MM.1S (cell line): ENCODE measurements around the gene NOL9.

Experiments used
- DNase-seq: peaks from one replicate; pipeline ENCODE4 v3.0.0-alpha.2; 2015
- H2AFZ ChIP-seq: fragments of 300-600 bp; sonication (generic); 2 replicates; pipeline ENCODE4 v1.6.0; 2016; ENCODE audit warnings: antibody characterized with exemption, low read length
- H3F3A ChIP-seq: fragments of 300-600 bp; sonication (generic); 2 replicates; pipeline ENCODE4 v1.6.1; 2016; ENCODE audit warnings: mild to moderate bottlenecking, antibody characterized with exemption, low read length, moderate library complexity, mixed read lengths; ENCODE audit not compliant: insufficient read depth
- H3K27ac ChIP-seq: fragments of 300-600 bp; sonication (generic); 2 replicates; pipeline ENCODE4 v1.5.1; 2016; ENCODE audit warnings: mild to moderate bottlenecking, low read length
- H3K27me3 ChIP-seq: fragments of 300-600 bp; sonication (generic); replicated peaks from 2 replicates; pipeline ENCODE4 v1.6.0; 2016; ENCODE audit warnings: low read length; ENCODE audit not compliant: insufficient read depth
- H3K36me3 ChIP-seq: fragments of 300-600 bp; sonication (generic); replicated peaks from 2 replicates; pipeline ENCODE4 v1.6.1; 2016; ENCODE audit warnings: mild to moderate bottlenecking, low read length, mixed read lengths; ENCODE audit not compliant: insufficient read depth
- H3K4me1 ChIP-seq: fragments of 300-600 bp; sonication (generic); 2 replicates; pipeline ENCODE4 v1.6.1; 2016; ENCODE audit warnings: low read length, mixed read lengths
- H3K4me2 ChIP-seq: fragments of 300-600 bp; sonication (generic); 2 replicates; pipeline ENCODE4 v1.6.0; 2016; ENCODE audit warnings: low read depth, low read length
- H3K4me3 ChIP-seq: fragments of 300-600 bp; sonication (generic); 2 replicates; pipeline ENCODE4 v1.5.1; 2016; ENCODE audit warnings: low read length, mixed read lengths
- H3K79me2 ChIP-seq: fragments of 300-600 bp; sonication (generic); 2 replicates; pipeline ENCODE4 v1.6.1; 2016; ENCODE audit warnings: mixed run types, low read length, mixed read lengths
- H3K9ac ChIP-seq: fragments of 300-600 bp; sonication (generic); 2 replicates; pipeline ENCODE4 v1.6.1; 2016; ENCODE audit warnings: low read length, mixed read lengths
- H3K9me2 ChIP-seq: fragments of 300-600 bp; sonication (generic); replicated peaks from 2 replicates; pipeline ENCODE4 v1.6.1; 2016; ENCODE audit warnings: mild to moderate bottlenecking, low read length, mixed read lengths; ENCODE audit not compliant: insufficient read depth
- H3K9me3 ChIP-seq: fragments of 300-600 bp; sonication (generic); replicated peaks from 2 replicates; pipeline ENCODE4 v1.6.1; 2016; ENCODE audit warnings: mild to moderate bottlenecking, low read length, mixed read lengths; ENCODE audit not compliant: insufficient read depth
- H4K20me1 ChIP-seq: fragments of 300-600 bp; sonication (generic); 2 replicates; pipeline ENCODE4 v1.6.1; 2016; ENCODE audit warnings: mild to moderate bottlenecking, low read length, moderate library complexity, mixed read lengths; ENCODE audit not compliant: insufficient read depth
- CTCF ChIP-seq: fragments of 300-600 bp; sonication (generic); IDR thresholded peaks from 2 replicates; pipeline ENCODE4 v1.5.1; 2016; ENCODE audit warnings: antibody characterized with exemption, low read length, mixed read lengths
- EZH2 ChIP-seq: fragments of 300-600 bp; sonication (generic); optimal IDR thresholded peaks from 2 replicates; pipeline ENCODE3; 2017; ENCODE audit warnings: low read depth, mild to moderate bottlenecking, antibody characterized with exemption, low read length, mixed read lengths
- EZH2phosphoT487 ChIP-seq: fragments of 300-600 bp; sonication (generic); IDR thresholded peaks from 2 replicates; pipeline ENCODE4 v1.6.1; 2018; ENCODE audit warnings: antibody characterized with exemption, low read length

The NOL9 gene

GRCh38 chr1:6503884-6504602 is 50.3 kb downstream of the NOL9 start:
- H3F3A ChIP-seq: no peaks in the 10 kb centered on the region
- H3K36me3 ChIP-seq: no peaks in the 10 kb centered on the region
- H3K4me3 ChIP-seq: no peak overlapping the region
- no peaks in the 10 kb centered on the region for H3K9me2 ChIP-seq
- H3K27me3 ChIP-seq: peaks cover 96% of the 10 kb centered on the region
- no peak for TF ChIP-seq EZH2phosphoT487
- no peak for TF ChIP-seq EZH2
- TF ChIP-seq CTCF: no peak
- no peaks in the 10 kb centered on the region for H3K9me3 ChIP-seq
- no peaks in the 10 kb centered on the region for H3K4me1 ChIP-seq
- no peak overlapping the region for H3K9ac ChIP-seq
- no peak overlapping the region for H3K4me2 ChIP-seq
- H4K20me1 ChIP-seq: no peaks in the 10 kb centered on the region
- no peak for DNase-seq
- H3K27ac ChIP-seq: no peak overlapping the region
- no peak overlapping the region for H2AFZ ChIP-seq
- no peaks in the 10 kb centered on the region for H3K79me2 ChIP-seq

- Histone ChIP-seq H2AFZ (no peak overlapping the region), H3K4me2 (no peak overlapping the region), H3K9me3 (no peaks in the 10 kb centered on the region), H3F3A (no peaks in the 10 kb centered on the region), H4K20me1 (no peaks in the 10 kb centered on the region), H3K27me3 (peaks cover 93% of the 10 kb centered on the region), H3K36me3 (no peaks in the 10 kb centered on the region), H3K9ac (no peak overlapping the region), H3K27ac (no peak overlapping the region), H3K9me2 (no peaks in the 10 kb centered on the region), H3K4me3 (no peak overlapping the region), H3K4me1 (no peaks in the 10 kb centered on the region), H3K79me2 (no peaks in the 10 kb centered on the region)
- no peak for TF ChIP-seq EZH2phosphoT487
- TF ChIP-seq CTCF: no peak
- no peak for TF ChIP-seq EZH2
- DNase-seq: no peak
These were observed 52.1 kb downstream of the NOL9 start for GRCh38 chr1:6502000-6502891.

GRCh38 chr1:6501279-6501813 is 53.0 kb downstream of the NOL9 start:
- Histone ChIP-seq H3K9ac (no peak overlapping the region), H3K4me1 (no peaks in the 10 kb centered on the region)

More at GRCh38 chr1:6501279-6501813, 53.0 kb downstream of the NOL9 start:
- H4K20me1 ChIP-seq: no peaks in the 10 kb centered on the region
- no peaks in the 10 kb centered on the region for H3K36me3 ChIP-seq
- H3K27ac ChIP-seq: no peak overlapping the region
- peaks cover 91% of the 10 kb centered on the region for H3K27me3 ChIP-seq
- H3F3A ChIP-seq: no peaks in the 10 kb centered on the region
- TF ChIP-seq EZH2phosphoT487 (no peak), CTCF (no peak), EZH2 (no peak)
- H3K9me3 ChIP-seq: no peaks in the 10 kb centered on the region
- no peak for DNase-seq
- no peaks in the 10 kb centered on the region for H3K9me2 ChIP-seq
- no peak overlapping the region for H3K4me3 ChIP-seq
- H3K4me2 ChIP-seq: no peak overlapping the region
- H3K79me2 ChIP-seq: no peaks in the 10 kb centered on the region
- H2AFZ ChIP-seq: no peak overlapping the region
